Measurements from ENCODE around the gene YBEY. TPM values are rescaled to one million over a fixed set of nuclear protein-coding genes. Genes with fewer than 3 reads are reported as not detected.

The YBEY gene
- total and polyA plus RNA-seq, 11 donors, result 11.4 to 28.1 (median 16.0) TPM

DNA sequence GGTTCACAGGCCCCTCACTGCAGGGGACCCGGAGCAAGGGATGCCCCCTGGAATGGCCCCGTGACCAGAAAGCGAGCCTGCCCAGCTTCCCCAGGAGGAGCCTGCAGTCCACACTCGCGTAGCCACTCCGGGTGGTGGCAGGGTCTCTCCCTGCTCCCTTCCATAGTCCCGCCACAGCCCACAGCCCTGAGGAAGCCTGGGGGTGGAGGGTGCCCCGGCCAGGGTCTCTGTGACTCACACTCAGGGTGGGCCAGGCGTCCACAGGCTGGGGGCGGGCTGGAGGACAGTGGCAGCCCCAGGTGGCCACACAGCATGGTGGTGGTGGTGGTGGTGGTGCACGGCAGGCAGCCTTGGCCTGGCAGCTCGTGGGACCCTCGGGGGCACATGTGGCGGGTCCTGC lies 15.6 kb downstream of the YBEY start:
- ATAC-seq, result no peak
- peaks cover 0 to 5% (median 0%) of the 10 kb centered on the region in 9 donors for H3K27me3 ChIP-seq
- intact Hi-C loops (cut with DNase I), result no loop called here
- no peaks in the 10 kb centered on the region for H3K9me3 ChIP-seq
- H3K4me3 ChIP-seq, result no peak overlapping the region
- WGBS, 4 donors, result 91 to 96% (median 93%) methylated on average over 9 to 14 of the region's 14 CpGs
- DNase-seq, result no peak
- H3K27ac ChIP-seq, result no peak overlapping the region
- H3K4me1 ChIP-seq, result peaks cover 0 to 18% (median 11%) of the 10 kb centered on the region in 12 donors
- peaks cover 0 to 16% (median 0%) of the 10 kb centered on the region in 9 donors for H3K36me3 ChIP-seq
- no peak for TF ChIP-seq POLR2A (IDR thresholded peaks at IDR 0.05)
- TF ChIP-seq, protein P1, sequence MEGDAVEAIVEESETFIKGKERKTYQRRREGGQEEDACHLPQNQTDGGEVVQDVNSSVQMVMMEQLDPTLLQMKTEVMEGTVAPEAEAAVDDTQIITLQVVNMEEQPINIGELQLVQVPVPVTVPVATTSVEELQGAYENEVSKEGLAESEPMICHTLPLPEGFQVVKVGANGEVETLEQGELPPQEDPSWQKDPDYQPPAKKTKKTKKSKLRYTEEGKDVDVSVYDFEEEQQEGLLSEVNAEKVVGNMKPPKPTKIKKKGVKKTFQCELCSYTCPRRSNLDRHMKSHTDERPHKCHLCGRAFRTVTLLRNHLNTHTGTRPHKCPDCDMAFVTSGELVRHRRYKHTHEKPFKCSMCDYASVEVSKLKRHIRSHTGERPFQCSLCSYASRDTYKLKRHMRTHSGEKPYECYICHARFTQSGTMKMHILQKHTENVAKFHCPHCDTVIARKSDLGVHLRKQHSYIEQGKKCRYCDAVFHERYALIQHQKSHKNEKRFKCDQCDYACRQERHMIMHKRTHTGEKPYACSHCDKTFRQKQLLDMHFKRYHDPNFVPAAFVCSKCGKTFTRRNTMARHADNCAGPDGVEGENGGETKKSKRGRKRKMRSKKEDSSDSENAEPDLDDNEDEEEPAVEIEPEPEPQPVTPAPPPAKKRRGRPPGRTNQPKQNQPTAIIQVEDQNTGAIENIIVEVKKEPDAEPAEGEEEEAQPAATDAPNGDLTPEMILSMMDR (IDR thresholded peaks at IDR 0.05), result no peak

DNA sequence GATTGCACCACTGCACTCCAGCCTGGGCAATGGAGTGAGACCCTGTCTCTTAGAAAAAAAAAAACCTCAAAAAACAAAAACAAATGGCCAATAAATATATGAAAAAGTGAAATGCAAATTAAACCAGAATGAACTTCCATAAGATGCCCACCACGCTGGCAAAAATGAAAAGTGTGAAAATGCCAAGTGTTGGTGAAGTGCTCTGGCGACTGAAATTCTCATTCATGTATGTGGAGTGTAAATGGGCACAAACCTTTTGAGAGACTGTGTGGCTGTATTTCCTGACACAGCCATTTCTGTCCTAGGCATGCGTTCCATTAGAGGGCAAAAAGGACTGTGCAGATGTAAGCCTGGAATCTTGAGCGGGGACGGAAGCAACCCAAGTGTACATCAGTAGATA lies 18.3 kb downstream of the YBEY start:
- 89 to 92% (median 91%) methylated on average over 5 of the region's 5 CpGs for WGBS, 4 donors
- TF ChIP-seq, protein P1 (IDR thresholded peaks at IDR 0.05), result no peak
- no peak for TF ChIP-seq POLR2A (IDR thresholded peaks at IDR 0.05)
- Histone ChIP-seq H3K4me1 (no peaks in the 10 kb centered on the region), H3K4me3 (no peak overlapping the region), H3K9me3 (no peaks in the 10 kb centered on the region), H3K27me3 (no peaks in the 10 kb centered on the region), H3K27ac (no peak overlapping the region), H3K36me3 (peaks cover 0 to 16% (median 0%) of the 10 kb centered on the region in 9 donors)
- no peak for DNase-seq
- intact Hi-C loops (cut with DNase I), result no loop called here
- no peak for ATAC-seq

DNA sequence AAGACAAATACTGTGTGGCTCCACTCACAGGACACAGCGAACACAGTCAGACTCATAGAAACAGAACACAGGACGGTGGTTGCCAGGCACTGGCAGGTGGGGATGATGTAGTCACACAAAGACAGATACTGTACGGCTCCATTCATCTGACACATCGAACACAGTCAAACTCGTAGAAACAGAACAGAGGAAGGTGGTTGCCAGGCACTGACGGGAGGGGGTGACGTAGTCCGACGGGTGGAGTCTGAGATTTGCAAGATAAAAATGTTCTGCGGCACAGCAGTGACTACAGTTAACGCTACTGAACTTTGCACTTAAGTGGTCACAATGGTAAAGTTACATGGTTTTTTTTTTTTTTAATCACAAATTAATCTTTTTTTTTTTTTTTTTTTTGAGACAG lies 18.8 kb downstream of the YBEY start:
- intact Hi-C loops (cut with DNase I), result no loop called here
- Histone ChIP-seq H3K4me1 (no peaks in the 10 kb centered on the region), H3K27me3 (no peaks in the 10 kb centered on the region), H3K36me3 (peaks cover 0 to 16% (median 0%) of the 10 kb centered on the region in 9 donors), H3K4me3 (no peak overlapping the region), H3K27ac (no peak overlapping the region), H3K9me3 (no peaks in the 10 kb centered on the region)
- ATAC-seq, result no peak
- 94 to 96% (median 95%) methylated on average over 11 of the region's 11 CpGs for WGBS, 4 donors
- no peak for DNase-seq
- TF ChIP-seq, protein P1 (IDR thresholded peaks at IDR 0.05), result no peak
- TF ChIP-seq POLR2A (IDR thresholded peaks at IDR 0.05), result no peak

DNA sequence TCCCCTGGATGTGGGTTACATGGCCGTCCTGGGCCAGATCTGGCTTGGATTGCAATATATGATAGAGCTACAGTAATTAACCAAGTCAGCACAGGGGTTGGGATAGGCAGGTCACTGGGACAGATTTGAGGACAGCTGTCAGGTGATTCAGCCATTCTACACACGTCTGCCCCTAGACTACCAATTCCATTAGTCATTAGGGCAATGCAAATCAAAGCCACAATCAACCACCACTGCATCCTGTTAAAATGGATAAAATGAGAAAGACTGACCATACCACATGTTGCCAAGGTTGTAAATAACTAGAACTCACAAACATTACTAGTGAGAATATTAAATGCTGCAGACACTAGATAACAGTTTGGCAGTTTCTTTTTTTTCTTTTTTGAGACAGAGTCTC lies 21.5 kb downstream of the YBEY start:
- ATAC-seq (no peak), DNase-seq (no peak)
- intact Hi-C loops (cut with DNase I), result no loop called here

More for the DNA sequence above, 21.5 kb downstream of the YBEY start:
- WGBS, 4 donors, result 67 to 92% (median 86%) methylated on average over 1 to 2 of the region's 2 CpGs
- TF ChIP-seq, protein P1 (IDR thresholded peaks at IDR 0.05), result no peak
- Histone ChIP-seq H3K27me3 (no peaks in the 10 kb centered on the region), H3K27ac (no peak overlapping the region), H3K4me1 (no peaks in the 10 kb centered on the region), H3K36me3 (peaks cover 0 to 11% (median 0%) of the 10 kb centered on the region in 9 donors), H3K9me3 (no peaks in the 10 kb centered on the region), H3K4me3 (no peak overlapping the region)

Data from heart left ventricle (tissue), 16 donors.